ENCODE data around the gene MYO7B.

Gene MYO7B

GRCh38 chr2:127665267-127665893 lies 129.9 kb downstream of the MYO7B start:
- no peak for DNase-seq

GRCh38 chr2:127669056-127669455 lies 133.6 kb downstream of the MYO7B start:
- DNase-seq: no peak

GRCh38 chr2:127670055-127670956 lies 134.8 kb downstream of the MYO7B start:
- DNase-seq: no peak

GRCh38 chr2:127670957-127671290 lies 135.4 kb downstream of the MYO7B start:
- DNase-seq: no peak

- DNase-seq: no peak
These were observed 136.2 kb downstream of the MYO7B start for GRCh38 chr2:127671557-127672302.

GRCh38 chr2:127672341-127673224 lies 137.1 kb downstream of the MYO7B start:
- no peak for DNase-seq

GRCh38 chr2:127673291-127674069 lies 138.0 kb downstream of the MYO7B start:
- no peak for DNase-seq

- DNase-seq: peak; percentile 31
These were observed 139.0 kb downstream of the MYO7B start for GRCh38 chr2:127674241-127675209.

GRCh38 chr2:127675331-127676261 lies 140.1 kb downstream of the MYO7B start, which contains the start of gene LIMS2:
Gene LIMS2 (minus strand): TSS chr2:127675530. CDS start chr2:127675024, 506 bp downstream.
- peak; percentile 47 for DNase-seq

GRCh38 chr2:127676906-127677305 lies 141.4 kb downstream of the MYO7B start:
- no peak for DNase-seq

GRCh38 chr2:127678531-127678930 lies 143.0 kb downstream of the MYO7B start:
- DNase-seq: no peak

- DNase-seq: no peak
These were observed 143.5 kb downstream of the MYO7B start for GRCh38 chr2:127678991-127679390.

GRCh38 chr2:127679680-127680361 lies 144.3 kb downstream of the MYO7B start:
- DNase-seq: no peak

GRCh38 chr2:127680706-127681287 lies 145.3 kb downstream of the MYO7B start:
- DNase-seq: no peak

GRCh38 chr2:127681288-127681804 lies 145.9 kb downstream of the MYO7B start:
- DNase-seq: no peak

GRCh38 chr2:127681976-127682857 lies 146.7 kb downstream of the MYO7B start:
- DNase-seq: no peak

- DNase-seq: no peak
These were observed 147.6 kb downstream of the MYO7B start for GRCh38 chr2:127683056-127683455.

Measured in suppressor macrophage treated with lipopolysaccharide for 4 hours (primary cell).